GM20431 (cell line): ENCODE results near the gene GPR107.

ENCODE experiments used
- in situ Hi-C: fragments of 300-500 bp; cut with MseI, MboI; formaldehyde crosslinking; loops from one replicate; pipeline ENCODE4 v1.15.0; 2020; ENCODE audit warnings: low sequenced_read_pairs; ENCODE audit not compliant: unreplicated experiment

Gene GPR107

GRCh38 chr9:130104491-130105193 is 50.9 kb downstream of the GPR107 start:
- in situ Hi-C loops: loop anchor here (10.0 kb wide), 1 partner anchor 130 kb away; no protein-coding TSS in a partner anchor

GRCh38 chr9:130106860-130107233 is 53.1 kb downstream of the GPR107 start:
- in situ Hi-C loops: loop anchor here (10.0 kb wide), 1 partner anchor 128 kb away; no protein-coding TSS in a partner anchor

- in situ Hi-C loops: loop anchor here (10.0 kb wide), 1 partner anchor 127 kb away; no protein-coding TSS in a partner anchor
These were observed 53.6 kb downstream of the GPR107 start for GRCh38 chr9:130107234-130107861.

GRCh38 chr9:130107955-130108354 is 54.2 kb downstream of the GPR107 start:
- in situ Hi-C loops: loop anchor here (10.0 kb wide), 1 partner anchor 127 kb away; no protein-coding TSS in a partner anchor

- in situ Hi-C loops: no loop called here
These were observed 56.5 kb downstream of the GPR107 start for GRCh38 chr9:130110166-130110565.

- in situ Hi-C loops: no loop called here
These were observed 56.9 kb downstream of the GPR107 start for GRCh38 chr9:130110596-130111021.

- in situ Hi-C loops: no loop called here
These were observed 58.3 kb downstream of the GPR107 start for GRCh38 chr9:130111786-130112537.

- in situ Hi-C loops: no loop called here
These were observed 58.9 kb downstream of the GPR107 start for GRCh38 chr9:130112538-130113151.

- in situ Hi-C loops: no loop called here
These were observed 61.0 kb downstream of the GPR107 start for GRCh38 chr9:130114741-130115140.

- in situ Hi-C loops: no loop called here
These were observed 62.6 kb downstream of the GPR107 start for GRCh38 chr9:130116346-130116745.

GRCh38 chr9:130117376-130117775 is 63.7 kb downstream of the GPR107 start:
- in situ Hi-C loops: no loop called here

GRCh38 chr9:130117816-130118632 is 64.3 kb downstream of the GPR107 start:
- in situ Hi-C loops: no loop called here

- in situ Hi-C loops: no loop called here
These were observed 65.3 kb downstream of the GPR107 start for GRCh38 chr9:130118841-130119518.

GRCh38 chr9:130119519-130120298 is 66.0 kb downstream of the GPR107 start:
- in situ Hi-C loops: no loop called here

- in situ Hi-C loops: no loop called here
These were observed 66.5 kb downstream of the GPR107 start for GRCh38 chr9:130120299-130120587.

- in situ Hi-C loops: no loop called here
These were observed 67.1 kb downstream of the GPR107 start for GRCh38 chr9:130120832-130121231.

- in situ Hi-C loops: no loop called here
These were observed 68.8 kb downstream of the GPR107 start for GRCh38 chr9:130122456-130122855.

- in situ Hi-C loops: no loop called here
These were observed 70.6 kb downstream of the GPR107 start for GRCh38 chr9:130124085-130124860.
